T-helper 22 cell (primary cell): Measurements from ENCODE around the gene TSGA10.
"Not testable (repeated sequence)": the region's sequence is repeated elsewhere in the genome, so short reads cannot be mapped to it uniquely, and the experiment has no call there.

ENCODE experiments used
- DNase-seq: peaks from one replicate; pipeline ENCODE4 v3.0.0-alpha.2; 2020; ENCODE audit warnings: low read depth

Gene TSGA10, protein sequence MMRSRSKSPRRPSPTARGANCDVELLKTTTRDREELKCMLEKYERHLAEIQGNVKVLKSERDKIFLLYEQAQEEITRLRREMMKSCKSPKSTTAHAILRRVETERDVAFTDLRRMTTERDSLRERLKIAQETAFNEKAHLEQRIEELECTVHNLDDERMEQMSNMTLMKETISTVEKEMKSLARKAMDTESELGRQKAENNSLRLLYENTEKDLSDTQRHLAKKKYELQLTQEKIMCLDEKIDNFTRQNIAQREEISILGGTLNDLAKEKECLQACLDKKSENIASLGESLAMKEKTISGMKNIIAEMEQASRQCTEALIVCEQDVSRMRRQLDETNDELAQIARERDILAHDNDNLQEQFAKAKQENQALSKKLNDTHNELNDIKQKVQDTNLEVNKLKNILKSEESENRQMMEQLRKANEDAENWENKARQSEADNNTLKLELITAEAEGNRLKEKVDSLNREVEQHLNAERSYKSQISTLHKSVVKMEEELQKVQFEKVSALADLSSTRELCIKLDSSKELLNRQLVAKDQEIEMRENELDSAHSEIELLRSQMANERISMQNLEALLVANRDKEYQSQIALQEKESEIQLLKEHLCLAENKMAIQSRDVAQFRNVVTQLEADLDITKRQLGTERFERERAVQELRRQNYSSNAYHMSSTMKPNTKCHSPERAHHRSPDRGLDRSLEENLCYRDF

DNA sequence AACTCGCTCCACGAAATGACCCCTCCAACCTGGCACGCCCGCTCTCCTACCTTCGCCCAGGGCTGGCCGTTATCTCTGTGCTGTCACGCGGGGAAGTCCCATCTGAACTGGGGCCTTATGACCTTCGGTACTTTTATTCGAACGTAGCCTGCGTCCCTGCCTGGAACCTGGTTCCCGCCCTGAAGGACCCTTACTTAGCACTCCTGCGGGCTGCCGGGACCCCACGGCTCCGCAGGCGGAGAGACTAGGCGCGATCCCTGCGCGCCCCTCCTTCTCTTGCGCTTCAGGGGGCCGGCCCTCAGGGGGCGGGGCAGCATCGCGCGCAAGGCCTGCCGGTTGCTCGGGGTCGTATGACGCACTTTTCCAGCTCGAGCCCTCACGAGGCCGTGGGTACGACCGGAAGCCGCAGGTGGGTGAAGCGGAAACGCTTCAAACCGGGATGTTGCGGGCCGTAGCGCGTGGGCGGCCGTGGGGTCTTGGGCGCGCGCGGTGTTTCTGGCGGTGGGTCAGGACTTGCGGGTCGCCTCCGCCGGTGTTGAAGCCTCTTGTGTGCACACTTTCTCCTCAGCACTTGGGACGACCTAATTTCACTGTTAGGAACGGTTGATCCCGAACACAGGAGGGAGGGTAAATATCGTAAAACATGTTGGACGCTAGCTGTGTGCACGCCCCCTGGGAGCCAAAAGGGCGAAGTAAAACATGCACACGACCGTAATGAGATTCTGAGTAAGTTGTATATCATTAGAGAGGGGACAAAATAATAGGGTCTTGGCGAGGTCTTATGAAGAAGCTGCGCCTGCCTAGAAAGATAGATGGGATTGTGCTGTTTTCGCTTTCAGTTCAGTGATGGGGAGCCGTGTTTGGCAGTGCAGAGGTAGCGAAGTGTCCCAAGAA, at the start of gene TSGA10, which contains the start of gene LIPT1:
TSGA10 (minus strand) TSS at position 300 of the 894 bp plus-strand sequence. CDS start 45,503 bp downstream, outside the sequence.
LIPT1 (plus strand) TSS at position 325 of the 894 bp plus-strand sequence. CDS start 6,991 bp downstream, outside the sequence.
- peak; percentile 87 for DNase-seq

DNA sequence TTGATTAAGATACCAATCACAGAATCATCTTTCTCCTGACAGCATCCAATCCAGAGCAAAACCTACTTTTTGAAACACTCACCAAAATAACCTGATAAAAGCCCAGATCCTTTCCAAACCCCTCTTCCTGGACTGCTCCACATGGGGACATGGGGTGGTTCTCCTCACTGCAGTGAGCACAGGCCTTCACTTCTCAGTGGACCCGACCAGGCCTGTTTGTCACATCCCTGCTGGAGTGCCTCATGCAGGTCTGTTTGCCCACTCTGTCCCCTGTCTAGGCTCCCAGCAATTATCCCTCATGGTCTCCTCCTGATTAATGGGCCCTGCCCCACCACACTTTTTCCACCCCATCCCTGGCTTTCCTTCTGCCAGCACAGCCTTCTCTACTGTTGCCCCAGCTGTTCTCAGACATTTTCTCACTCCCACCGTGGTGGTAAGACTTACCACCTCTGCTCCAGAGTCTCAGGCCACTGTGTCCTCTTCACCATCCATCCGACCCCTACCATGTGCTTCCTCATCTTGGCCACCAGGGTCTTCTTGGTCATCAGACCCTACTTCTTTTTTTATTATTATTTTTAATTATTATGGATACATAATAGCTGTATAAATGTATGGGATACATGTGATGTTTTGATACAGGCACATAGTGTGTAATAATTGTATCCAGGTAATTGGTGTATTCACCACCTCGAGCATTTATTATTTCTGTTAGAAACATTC, 47.4 kb upstream of the TSGA10 start:
- no peak for DNase-seq

DNA sequence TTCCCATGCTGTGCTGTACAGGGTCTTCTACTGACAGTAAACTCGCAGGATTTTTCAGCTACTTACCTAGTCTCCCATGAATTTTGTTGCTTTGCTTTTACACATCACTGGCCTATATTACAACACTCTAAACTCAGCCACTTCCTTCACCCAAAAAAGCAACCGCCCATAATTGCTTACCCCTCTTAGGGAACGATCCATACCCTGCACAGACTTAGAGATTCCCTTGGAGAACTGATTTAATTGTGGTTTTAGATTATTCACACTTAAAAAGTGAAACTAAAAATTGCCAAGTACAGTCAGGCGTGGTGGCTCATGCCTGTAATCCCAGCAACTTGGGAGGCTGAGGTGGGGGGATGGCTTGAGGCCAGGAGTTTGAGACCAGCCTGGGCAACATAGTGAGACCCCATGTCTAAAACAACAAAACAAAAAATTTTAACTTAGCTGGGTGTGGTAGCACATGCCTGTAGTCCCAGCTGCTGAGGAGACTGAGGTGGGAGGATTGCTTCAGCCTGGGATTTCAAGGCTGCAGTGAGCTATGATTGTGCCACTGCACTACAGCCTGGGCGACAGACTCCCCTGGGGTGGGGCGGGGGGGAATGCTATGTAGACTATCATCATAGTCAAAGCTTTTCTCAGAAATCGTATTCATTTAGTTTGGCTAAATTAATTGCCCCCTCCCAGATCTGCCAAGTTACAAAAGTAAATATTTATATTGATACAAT, 45.5 kb upstream of the TSGA10 start:
- no peak for DNase-seq

DNA sequence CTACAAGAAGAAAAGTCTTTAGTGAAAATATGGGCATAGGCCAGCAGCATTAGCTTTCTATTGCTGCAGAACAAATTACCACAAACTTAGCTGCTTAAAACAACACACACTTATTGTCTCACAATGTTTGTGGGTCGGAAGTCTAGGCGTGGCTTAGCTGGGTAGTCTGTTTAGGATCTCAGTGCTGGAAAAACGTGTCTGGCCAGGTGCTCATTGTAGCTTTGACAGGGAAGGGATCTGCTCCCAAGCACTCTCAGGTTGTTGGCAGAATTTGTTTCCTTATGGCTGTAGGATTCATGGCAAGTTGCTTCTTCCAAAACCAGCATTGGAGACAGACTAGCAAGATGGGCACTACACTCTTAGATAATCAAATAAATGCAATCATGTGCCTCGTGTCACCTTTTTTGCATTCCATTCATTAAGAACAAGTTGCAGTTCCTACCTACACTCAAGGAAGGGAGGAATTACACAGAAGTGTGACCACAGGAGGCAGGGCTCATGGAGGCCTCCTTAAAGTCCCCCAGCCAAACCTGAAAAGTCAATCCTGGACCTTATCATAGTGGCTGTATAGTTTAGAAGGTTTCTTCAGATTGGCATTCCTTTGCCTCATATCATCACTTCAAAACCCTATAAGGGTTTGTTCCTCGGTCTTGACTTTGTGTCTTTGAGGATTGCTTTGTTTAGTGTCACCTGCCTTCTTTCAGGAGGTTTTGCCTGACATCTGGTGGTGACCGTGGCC, 43.5 kb upstream of the TSGA10 start:
- no peak for DNase-seq

DNA sequence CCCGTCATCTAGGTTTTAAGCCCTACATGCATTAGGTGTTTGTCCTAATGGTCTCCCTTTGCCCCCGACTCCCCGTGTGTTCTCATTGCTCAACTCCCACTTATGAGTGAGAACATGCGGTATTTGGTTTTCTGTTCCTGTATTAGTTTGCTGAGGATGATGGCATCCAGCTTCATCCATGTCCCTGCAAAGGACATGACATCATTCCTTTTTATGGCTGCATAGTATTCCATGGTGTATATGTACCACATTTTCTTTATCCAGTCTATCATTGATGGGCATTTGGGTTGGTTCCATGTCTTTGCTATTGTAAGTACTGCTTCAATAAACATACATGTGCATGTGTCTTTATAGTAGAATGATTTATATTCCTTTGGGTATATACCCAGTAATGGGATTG, 37.6 kb upstream of the TSGA10 start:
- not testable (repeated sequence) for DNase-seq

DNA sequence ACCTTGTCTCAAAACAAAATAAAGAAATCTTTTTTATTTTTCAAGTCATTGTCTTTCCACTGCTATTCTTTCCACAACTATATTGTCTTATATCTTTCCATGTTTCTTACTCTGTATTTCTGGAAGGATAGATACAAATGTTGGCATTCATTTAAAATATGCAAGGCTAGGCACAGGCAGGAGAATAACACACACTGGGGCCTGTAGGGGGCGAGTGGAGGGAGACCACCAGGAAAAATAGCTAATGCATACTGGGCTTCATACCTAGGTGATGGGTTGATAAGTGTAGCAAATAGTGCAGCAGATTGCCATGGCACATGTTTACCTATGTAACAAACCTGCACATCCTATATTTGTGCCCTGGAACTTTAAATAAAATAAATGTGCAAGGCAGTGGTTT, 35.8 kb upstream of the TSGA10 start:
- no peak for DNase-seq

DNA sequence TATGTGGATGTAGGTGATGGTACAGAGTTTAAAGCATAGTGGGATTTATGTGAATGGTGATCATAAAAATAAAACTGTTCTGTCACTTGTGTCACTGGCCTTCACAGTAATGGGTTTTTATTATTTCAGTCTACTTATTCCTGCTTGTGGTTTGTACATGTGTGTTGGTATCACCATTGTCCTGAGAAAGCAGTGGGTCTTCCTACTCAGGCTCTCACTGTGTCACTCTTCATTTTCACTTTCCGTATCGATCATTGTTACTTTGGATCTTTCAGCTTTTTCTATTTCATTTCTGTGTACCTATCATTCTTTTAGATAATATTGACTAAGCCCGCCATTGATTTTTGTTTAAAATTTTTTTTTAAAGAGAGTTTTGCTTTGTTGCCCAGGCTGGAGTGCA, 33.6 kb upstream of the TSGA10 start:
- no peak for DNase-seq

DNA sequence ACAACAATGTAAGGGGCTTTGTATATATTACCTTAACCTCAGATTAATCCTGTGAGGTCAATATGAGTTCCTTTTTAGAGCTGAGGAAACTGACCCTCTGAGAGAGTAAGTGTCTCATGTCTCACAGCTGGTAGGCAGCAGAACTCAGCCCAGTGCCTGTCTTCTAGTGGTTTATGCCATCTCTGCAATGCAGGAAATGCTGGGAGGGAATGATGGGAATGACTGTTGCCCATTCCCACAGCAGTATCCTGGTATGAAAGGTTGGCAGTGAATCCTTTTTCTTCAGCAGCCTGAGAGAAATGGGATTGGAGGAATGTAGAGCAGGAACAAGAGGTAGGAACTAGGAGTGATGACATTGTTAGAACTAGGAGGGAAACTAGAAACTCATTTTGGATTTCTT, 32.3 kb upstream of the TSGA10 start:
- DNase-seq, result no peak

DNA sequence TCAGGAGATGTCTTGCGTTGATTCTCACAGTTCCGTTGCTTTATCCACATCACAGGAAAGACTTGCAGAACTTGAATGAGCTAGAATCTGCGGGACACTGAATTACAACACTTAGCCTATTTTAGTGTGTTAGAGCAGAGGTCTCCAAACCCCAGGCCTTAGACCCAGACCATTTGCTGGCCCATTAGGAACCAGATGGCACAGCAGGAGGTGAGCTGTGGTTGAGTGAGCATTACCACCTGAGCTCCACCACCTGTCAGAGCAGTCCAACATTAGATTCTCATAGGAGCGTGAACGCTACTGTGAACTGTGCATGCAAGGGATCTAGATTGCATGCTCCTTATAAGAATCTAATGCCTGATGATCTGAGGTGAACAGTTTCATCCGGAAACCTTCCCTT, 30.1 kb upstream of the TSGA10 start:
- DNase-seq, result no peak

DNA sequence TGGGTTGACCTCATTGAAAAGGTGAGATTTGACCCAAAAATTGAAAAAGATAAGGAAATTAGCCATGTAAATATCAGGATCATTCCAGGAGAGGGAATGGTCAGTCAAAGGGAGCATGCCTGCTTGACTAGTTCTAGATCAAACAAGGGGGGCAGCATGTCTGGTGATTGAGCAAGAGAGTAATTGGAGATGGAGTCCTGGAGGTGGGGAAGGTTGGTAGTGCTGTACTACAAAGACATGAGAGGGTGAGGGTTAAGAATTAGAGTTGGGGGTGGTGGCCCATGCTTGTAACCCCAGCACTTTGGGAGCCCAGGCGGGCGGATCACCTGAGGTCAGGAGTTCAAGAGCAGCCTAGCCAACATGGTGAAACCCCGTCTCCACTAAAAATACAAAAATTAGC, 28.3 kb upstream of the TSGA10 start:
- no peak for DNase-seq

DNA sequence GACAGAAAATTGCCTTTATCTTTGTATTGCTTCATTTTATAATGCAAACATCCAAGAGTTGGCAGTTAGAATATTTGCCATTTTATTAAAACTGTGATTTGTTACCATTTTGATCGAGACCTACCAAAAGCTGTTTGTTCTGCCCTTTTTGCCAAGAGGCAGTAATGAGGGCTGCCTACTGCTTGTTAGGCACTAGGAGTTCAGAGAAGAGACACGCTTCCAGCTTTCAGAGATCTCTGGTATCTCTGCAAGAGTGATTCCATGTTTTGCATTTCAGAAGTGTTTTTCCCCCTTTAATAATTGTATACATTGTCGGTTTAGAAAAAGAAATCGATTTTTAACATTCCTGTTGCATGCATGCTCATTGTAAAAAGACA, 26.9 kb upstream of the TSGA10 start:
- DNase-seq, result no peak

DNA sequence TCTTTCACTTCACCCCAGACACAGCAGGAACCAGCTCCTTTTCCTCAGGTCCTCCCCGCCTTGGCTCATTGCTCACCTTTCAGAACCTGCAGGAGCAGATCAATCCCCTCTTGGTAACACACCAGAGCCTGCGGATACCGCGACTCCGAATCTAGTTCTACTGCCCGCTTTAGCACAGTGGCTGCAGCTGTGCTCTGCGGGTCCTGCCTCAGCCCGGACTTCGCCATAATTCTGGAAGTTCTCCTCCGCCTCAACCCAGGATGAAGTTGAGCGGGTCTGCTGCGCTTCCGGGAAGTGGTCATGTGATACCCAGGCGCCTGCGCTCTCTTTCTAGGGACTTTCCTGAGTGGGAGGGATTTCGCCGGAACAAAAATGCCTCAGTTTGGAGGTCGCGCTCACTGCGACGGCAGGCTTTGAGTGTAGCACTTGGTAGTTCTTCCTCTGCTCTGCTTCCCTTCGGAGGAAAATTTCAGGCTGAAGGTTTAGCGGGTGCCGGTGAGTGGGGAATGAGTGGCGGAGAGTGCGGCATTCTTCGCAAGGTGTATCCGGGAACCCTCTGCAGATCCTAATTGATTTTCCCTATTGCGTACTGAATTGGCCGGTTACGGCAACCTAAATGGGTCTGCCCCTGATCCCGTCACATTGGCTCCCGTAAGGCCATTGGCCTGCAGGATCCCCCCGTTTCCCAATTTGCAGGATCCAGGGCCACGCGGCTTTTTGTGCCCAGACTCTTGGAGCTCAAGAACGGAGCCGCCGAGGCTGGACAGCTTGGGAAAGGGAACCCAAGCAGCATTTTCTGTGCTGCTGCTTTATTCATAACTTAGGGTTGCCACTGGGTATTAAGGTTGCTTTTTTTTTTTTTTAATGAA, 26.2 kb upstream of the TSGA10 start, which contains the start of the genes MITD1 and MRPL30:
MITD1 (minus strand) TSS at position 304 of the 869 bp plus-strand sequence; CDS start at position 227, 77 bp downstream.
MRPL30 (plus strand) TSS at position 430 of the 869 bp plus-strand sequence. CDS start 5,020 bp downstream, outside the sequence.
- peak; percentile 85 for DNase-seq

DNA sequence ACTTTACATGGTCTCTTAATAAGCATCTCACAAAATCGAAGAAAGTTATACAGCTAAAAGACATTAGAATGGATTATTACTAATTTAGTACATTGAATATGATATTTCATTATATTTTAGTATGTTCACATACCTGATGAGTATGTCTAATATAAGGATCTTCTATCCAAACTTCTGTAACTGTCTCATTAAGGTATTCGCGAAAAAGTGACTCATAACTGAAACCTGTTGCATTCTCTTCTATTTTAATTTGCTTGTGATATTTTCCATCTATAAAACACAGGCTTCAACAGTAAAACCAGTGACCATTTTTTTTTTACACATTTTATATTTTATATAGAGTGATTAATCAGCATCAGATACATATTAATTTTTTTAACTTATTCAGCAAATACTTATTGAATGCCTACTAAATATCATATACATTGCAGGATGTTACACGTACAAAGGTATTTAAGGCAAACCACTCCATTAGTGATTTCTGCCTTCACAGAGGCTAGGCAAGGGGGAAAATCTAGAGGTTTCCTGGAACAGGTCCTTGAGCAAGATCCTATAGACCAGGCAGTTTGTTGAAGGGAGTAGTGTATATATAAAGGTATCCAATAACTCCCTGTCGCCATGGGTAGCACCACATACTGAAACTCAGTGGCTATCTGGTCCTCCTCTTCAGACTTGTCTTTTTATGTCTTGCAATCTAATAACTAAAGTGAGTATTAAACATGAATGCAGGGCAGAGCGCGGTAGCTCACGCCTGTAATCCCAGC, 16.8 kb upstream of the TSGA10 start:
- no peak for DNase-seq

DNA sequence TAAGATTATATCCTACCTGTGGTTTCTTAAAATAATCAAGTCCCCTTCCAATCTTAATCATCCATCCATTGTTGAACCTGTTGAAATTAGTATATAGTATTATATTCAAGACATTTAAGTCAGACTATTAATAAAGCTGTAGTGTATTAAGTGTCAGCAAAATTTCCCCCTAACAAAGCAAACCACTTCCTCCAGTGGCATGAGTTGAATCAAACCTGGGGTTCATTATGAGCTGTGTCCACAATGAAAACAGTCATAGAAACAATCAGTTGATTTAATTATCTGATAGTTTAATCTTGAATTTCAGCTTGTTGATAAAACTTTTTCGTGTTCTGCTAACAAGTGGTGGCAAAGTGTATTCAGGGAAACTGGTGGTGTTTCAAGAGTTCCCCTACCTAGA, 14.8 kb upstream of the TSGA10 start:
- DNase-seq, result no peak

DNA sequence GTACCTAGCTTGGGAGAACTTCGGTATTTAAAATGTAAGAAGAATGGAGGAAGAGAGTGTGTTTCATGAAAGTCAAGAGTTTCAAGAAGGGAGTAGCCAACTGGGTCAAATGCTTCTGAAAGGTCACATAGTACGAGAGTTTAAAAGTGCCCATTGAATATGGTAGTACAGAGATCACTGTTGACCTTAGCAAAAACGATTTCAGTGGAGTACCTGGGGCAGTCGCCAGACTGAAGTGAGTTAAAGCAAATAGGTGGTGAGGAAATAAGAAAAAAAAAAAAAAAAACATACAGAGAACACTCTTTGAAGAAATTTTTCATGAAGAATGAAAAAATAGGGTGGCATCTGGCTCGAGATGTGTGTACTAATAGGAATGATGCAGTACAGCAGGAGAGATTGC, 11.5 kb upstream of the TSGA10 start:
- no peak for DNase-seq

DNA sequence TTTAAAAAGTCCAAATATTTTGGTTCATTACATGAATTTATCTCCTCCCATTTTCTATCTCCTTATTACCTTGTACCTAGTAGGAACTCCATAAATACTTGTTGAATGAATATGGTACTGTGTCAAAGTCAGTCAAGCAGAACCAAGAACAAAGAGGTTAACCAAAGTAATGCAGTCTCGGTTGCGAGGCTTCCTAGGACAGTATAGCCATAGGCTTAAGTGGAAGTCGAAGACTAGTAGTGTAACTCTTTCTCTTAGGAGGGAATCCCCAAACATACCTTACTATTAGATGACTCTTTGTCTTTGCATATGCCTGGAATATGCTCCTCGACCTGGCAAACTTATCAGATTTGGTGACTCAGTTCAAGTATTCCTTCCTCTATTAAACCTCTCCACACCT, 4.9 kb upstream of the TSGA10 start:
- DNase-seq, result no peak

DNA sequence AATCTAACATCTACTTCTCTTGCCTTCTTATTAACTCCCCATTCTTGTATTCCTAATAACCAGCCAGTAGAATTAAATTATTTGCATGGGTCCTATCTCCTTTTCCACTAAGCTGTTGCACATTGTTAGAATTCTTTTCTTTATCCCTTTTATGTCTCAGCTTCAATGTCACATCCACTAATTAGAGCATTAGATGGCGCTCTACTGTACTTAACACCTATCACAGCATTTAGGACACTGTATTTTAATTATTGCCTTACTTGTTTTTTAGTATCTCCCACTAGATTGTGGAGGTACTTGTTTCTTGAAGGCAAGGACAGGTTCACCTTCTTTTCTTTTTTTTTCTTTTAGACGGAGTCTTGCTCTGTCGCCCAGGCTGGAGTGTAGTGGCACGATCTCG, 3.9 kb upstream of the TSGA10 start:
- DNase-seq, result no peak

DNA sequence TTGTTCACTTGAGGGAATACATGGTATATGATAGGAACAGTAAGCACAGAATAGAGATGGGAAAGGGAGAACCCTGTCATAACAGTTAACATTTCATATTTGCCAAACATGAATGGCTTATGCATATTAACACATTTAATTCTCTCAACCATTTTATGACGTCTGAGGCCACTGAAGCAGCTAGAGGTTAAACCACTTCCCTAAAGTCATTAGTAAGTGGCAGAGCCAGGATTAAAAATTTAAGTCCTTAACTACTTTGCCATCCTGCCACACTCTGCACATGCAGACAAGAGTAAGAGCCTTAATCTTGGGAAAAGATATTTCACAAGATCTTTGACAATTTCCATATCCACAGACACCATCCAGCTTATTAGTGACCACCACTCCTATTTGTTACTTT, 2.1 kb upstream of the TSGA10 start:
- DNase-seq, result no peak
